Right lobe of liver (tissue), 4 donors: Measurements from ENCODE around the gene SLC7A9.

ENCODE experiments used
- CTCF ChIP-seq, 4 donors: fragments of 200-600 bp in 3 of 4; fragments of 450-650 bp in 1 of 4; IDR thresholded peaks; one replicate each; pipeline versions ENCODE4 v1.5.1 to v1.8.0; 2016 to 2022; ENCODE audit warnings: antibody characterized with exemption in 4 of 4, mild to moderate bottlenecking in 2 of 4
- POLR2A ChIP-seq: fragments of 450-650 bp; IDR thresholded peaks from one replicate; pipeline ENCODE4 v1.6.1; 2017; ENCODE audit warnings: antibody characterized with exemption, mild to moderate bottlenecking
- donor health status: DM: no; HTN: no; CAD: no.
- donor health status: DM: no; HTN: no; CAD: no.
- donor health status: DM: no; HTN: yes; CAD: no.

GRCh38 chr19:32811151-32811550 lies 58.4 kb downstream of the SLC7A9 start:
- TF ChIP-seq CTCF (IDR thresholded peaks at IDR 0.05) (no peak), POLR2A (no peak)
